Upper lobe of left lung (tissue), 6 donors: ENCODE results near the gene SLC25A43. TPM values are rescaled to one million over a fixed set of nuclear protein-coding genes. Genes with fewer than 3 reads are reported as not detected.

Experiments
- ATAC-seq, 2 donors: fragments of 200-7000 bp; cut with Tn5 transposase; one replicate each; pipeline ENCODE4 v1.9.1; 2022; ENCODE audit warnings: mild to moderate bottlenecking in 2 of 2, moderate library complexity in 2 of 2; ENCODE audit not compliant: low FRiP score in 2 of 2
- DNase-seq, 2 donors: peaks; one replicate each; pipeline ENCODE4 v3.0.0-alpha.2; 2019 to 2020
- H3K27ac ChIP-seq, 4 donors: fragments of 200-600 bp; sonication (generic); one replicate each; pipeline ENCODE4 v1.5.1; 2016 to 2019
- H3K27me3 ChIP-seq, 4 donors: fragments of 200-600 bp; sonication (generic); one replicate each; pipeline ENCODE4 v1.5.1; 2017 to 2019
- H3K36me3 ChIP-seq, 4 donors: fragments of 200-600 bp; sonication (generic); one replicate each; pipeline ENCODE4 v1.5.1; 2016 to 2019
- H3K4me1 ChIP-seq, 4 donors: fragments of 200-600 bp; sonication (generic); one replicate each; pipeline ENCODE4 v1.5.1; 2018 to 2019
- H3K4me3 ChIP-seq, 4 donors: fragments of 200-600 bp; sonication (generic); one replicate each; pipeline ENCODE4 v1.5.1; 2017 to 2019; ENCODE audit warnings: mild to moderate bottlenecking in 2 of 4, moderate library complexity in 1 of 4
- H3K9me3 ChIP-seq, 4 donors: fragments of 200-600 bp; sonication (generic); one replicate each; pipeline ENCODE4 v1.5.1; 2018 to 2019
- EP300 ChIP-seq, 4 donors: sonication (generic); formaldehyde crosslinking; IDR thresholded peaks; one replicate each; pipeline ENCODE4 v1.5.1; 2017; ENCODE audit warnings: antibody characterized with exemption in 4 of 4, control low read depth in 2 of 4
- POLR2A ChIP-seq, 4 donors: fragments of 450-650 bp; IDR thresholded peaks; one replicate each; pipeline ENCODE4 v1.5.1; 2016 to 2017; ENCODE audit warnings: antibody characterized with exemption in 4 of 4, mild to moderate bottlenecking in 2 of 4
- POLR2AphosphoS5 ChIP-seq, 2 donors: sonication (generic); formaldehyde crosslinking; IDR thresholded peaks; one replicate each; pipeline ENCODE4 v1.5.1; 2017; ENCODE audit warnings: antibody characterized with exemption in 2 of 2
- WGBS, 2 donors: methylation state at CpG; one replicate each; pipeline ENCODE4 v1.1.5; 2017 to 2018; 5-methylcytosine and 5-hydroxymethylcytosine counted together
- small RNA-seq, 4 donors: library from RNA; depleted of rRNA; stranded (forward); fragments of <200 nt; gene quantifications; one replicate each; pipeline ENCODE3, GENCODE V24; 2016
- total RNA-seq, 6 donors: library from RNA; depleted of rRNA in 4 of 6; stranded (reverse); fragments of >200 nt in 4 of 6; gene quantifications; one replicate each; pipeline versions ENCODE4 v1.1.0 to v1.2.1, GENCODE V29; 2016 to 2021
- TF ChIP-seq, protein P1 (sequence below), 6 experiments: fragments of 450-650 bp in 4 of 6; fragments of 200-600 bp in 2 of 6; sonication (generic) in 2 of 6; IDR thresholded peaks; one replicate each; pipeline ENCODE4 v1.5.1; 2016 to 2019; ENCODE audit warnings: antibody characterized with exemption in 6 of 6
- donor health status: DM: no; HTN: no; CAD: no; lungs with moderate emphysema.
- donor health status: DM: no; HTN: yes; CAD: no; lungs with severe emphysema.

Gene SLC25A43
- total RNA-seq, 6 donors from 2014 or later = 11.2 to 27.8 (median 15.8) TPM

DNA sequence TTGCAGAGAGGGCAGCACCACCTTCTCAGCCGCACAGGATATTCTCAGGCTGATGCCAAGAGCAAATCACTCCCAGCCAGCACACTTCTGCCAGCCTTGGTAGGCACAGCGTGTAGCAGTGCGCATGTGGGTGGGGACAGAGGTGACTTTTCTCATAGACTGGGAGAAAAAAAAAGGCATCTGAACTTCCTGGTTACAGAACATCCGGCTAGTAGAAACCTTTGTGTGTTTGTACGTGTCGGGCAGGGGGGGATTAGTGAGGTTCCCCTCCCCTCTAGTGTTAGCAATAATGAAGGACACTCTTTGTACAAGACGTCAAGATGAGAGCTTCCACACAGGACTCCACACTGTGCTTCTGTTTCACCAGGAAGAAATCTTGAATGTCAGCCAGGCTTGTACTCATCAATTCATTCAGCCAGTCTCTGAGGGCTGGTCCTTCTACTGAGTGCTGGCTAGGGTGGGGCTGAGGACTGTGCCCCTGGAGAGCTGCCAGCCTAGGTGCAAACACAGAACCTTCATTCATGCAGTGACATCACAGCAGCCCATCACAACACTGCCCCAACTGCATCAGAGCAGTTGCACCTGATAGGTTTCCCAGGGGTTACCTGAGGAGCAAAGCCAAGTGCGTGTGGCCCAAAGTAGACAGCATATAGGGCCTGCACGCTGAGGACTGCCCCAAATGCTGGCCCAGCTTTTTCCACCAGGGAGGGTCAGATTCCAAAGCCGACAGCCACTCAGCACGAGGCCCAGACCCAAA lies 103.8 kb downstream of the SLC25A43 start:
- Histone ChIP-seq H3K27ac (peak overlapping the region in 3 of 4 donors; percentile 33 to 69 (median 44)), H3K4me1 (peaks cover 0 to 14% (median 3%) of the 10 kb centered on the region in 4 donors), H3K36me3 (no peaks in the 10 kb centered on the region), H3K4me3 (no peak overlapping the region), H3K9me3 (no peaks in the 10 kb centered on the region), H3K27me3 (no peaks in the 10 kb centered on the region)
- peak in 1 of 2 donors; percentile 79 for DNase-seq
- WGBS, 2 donors = 64% methylated on average over 11 of the region's 11 CpGs; no CpG with 5 or more reads in 1 of the 2 donors
- ATAC-seq = peak; percentile 32 to 84
- TF ChIP-seq POLR2A (IDR thresholded peaks at IDR 0.05) (no peak), POLR2AphosphoS5 (IDR thresholded peaks at IDR 0.05) (peak in 1 of 2 donors; percentile 11)
- TF ChIP-seq, protein P1, sequence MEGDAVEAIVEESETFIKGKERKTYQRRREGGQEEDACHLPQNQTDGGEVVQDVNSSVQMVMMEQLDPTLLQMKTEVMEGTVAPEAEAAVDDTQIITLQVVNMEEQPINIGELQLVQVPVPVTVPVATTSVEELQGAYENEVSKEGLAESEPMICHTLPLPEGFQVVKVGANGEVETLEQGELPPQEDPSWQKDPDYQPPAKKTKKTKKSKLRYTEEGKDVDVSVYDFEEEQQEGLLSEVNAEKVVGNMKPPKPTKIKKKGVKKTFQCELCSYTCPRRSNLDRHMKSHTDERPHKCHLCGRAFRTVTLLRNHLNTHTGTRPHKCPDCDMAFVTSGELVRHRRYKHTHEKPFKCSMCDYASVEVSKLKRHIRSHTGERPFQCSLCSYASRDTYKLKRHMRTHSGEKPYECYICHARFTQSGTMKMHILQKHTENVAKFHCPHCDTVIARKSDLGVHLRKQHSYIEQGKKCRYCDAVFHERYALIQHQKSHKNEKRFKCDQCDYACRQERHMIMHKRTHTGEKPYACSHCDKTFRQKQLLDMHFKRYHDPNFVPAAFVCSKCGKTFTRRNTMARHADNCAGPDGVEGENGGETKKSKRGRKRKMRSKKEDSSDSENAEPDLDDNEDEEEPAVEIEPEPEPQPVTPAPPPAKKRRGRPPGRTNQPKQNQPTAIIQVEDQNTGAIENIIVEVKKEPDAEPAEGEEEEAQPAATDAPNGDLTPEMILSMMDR (IDR thresholded peaks at IDR 0.05) = no peak

DNA sequence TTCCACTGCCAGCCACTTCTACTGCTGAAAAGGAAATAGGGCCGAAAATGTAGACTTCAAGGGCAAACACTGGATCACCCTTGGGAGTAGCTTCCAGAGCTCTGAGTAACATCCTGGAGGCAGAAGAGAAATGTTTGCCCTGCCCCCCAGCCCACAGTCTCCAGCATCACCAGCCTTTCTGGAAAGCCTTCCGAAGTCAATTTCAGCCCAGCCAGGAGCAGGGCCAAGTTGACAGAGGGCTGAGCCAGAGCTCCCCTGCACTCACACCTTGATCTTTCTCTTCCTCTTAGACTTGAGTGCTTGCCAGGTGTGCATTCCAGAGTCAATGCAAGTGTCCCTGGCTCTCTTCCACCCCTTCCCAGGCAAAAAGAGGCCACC lies 104.3 kb downstream of the SLC25A43 start:
- ATAC-seq (peak; percentile 67 to 76), DNase-seq (peak in 1 of 2 donors; percentile 51)
- TF ChIP-seq POLR2A (IDR thresholded peaks at IDR 0.05) = no peak
- no peak for TF ChIP-seq POLR2AphosphoS5 (IDR thresholded peaks at IDR 0.05)
- TF ChIP-seq, protein P1 (IDR thresholded peaks at IDR 0.05) = no peak
- no peak for TF ChIP-seq EP300 (IDR thresholded peaks at IDR 0.05)
- 69% methylated on average over 2 of the region's 2 CpGs; no CpG with 5 or more reads in 1 of the 2 donors for WGBS, 2 donors
- Histone ChIP-seq H3K4me3 (no peak overlapping the region), H3K27me3 (no peaks in the 10 kb centered on the region), H3K36me3 (no peaks in the 10 kb centered on the region), H3K27ac (peak overlapping the region; percentile 56 to 69 (median 61)), H3K4me1 (peaks cover 0 to 14% (median 3%) of the 10 kb centered on the region in 4 donors), H3K9me3 (no peaks in the 10 kb centered on the region)

Small RNAs within 50 kb of the gene (small RNA-seq; reads per million reads assigned to genes)
- gene RNU1-67P (0.06 to 0.44 (median 0.17) reads per million in 4 donors), gene RNY3P16 (0 to 0.14 (median 0) reads per million in 4 donors)

Other genes starting within 250 kb of the SLC25A43 start
- gene PGRMC1, start 163.1 kb upstream of the SLC25A43 start, total RNA-seq = 100 to 1,000 TPM in 2 of 6 donors, 10 to 100 TPM in 4; 28.3 to 112 (median 74.3) TPM
- gene SLC25A5, start 69.1 kb downstream of the SLC25A43 start, total RNA-seq = 100 to 1,000 TPM; 180 to 494 (median 325) TPM
- gene STEEP1, start 166.1 kb downstream of the SLC25A43 start, total RNA-seq = 10 to 100 TPM; 22.1 to 55.5 (median 26.8) TPM
- 10 to 100 TPM; 15.0 to 48.6 (median 40.8) TPM for gene UBE2A, start 175.2 kb downstream of the SLC25A43 start, total RNA-seq
- 10 to 100 TPM in 1 of 6 donors, 1 to 10 TPM in 5; 3.9 to 10.5 (median 7.0) TPM for gene NKRF, start 207.1 kb downstream of the SLC25A43 start, total RNA-seq